Transverse colon (tissue), 4 donors: Measurements from ENCODE around the gene HSD17B7. TPM values are rescaled to one million over a fixed set of nuclear protein-coding genes. Genes with fewer than 3 reads are reported as not detected.

Experiments used
- DNase-seq: peaks from one replicate; pipeline ENCODE4 v3.0.0-alpha.2; 2019
- H3K27ac ChIP-seq, 4 donors: fragments of 200-600 bp; sonication (generic); 2 replicates each; pipeline ENCODE4 v1.5.1; 2016 to 2018; ENCODE audit warnings: inconsistent platforms in 4 of 4
- H3K27me3 ChIP-seq: fragments of 200-600 bp; sonication (generic); 2 replicates; pipeline ENCODE4 v1.5.1; 2017; ENCODE audit warnings: inconsistent platforms
- H3K36me3 ChIP-seq, 4 donors: fragments of 200-600 bp; sonication (generic); 2 replicates each; pipeline ENCODE4 v1.5.1; 2017 to 2019; ENCODE audit warnings: inconsistent platforms in 4 of 4
- H3K4me1 ChIP-seq, 4 donors: fragments of 200-600 bp; sonication (generic); 2 replicates each; pipeline ENCODE4 v1.5.1; 2017 to 2020; ENCODE audit warnings: inconsistent platforms in 4 of 4
- H3K4me3 ChIP-seq, 4 donors: fragments of 200-600 bp; sonication (generic); 1 replicate in 1 of 4; 2 replicates in 3 of 4; pipeline versions ENCODE4 v1.5.1 to v1.6.1; 2017 to 2019; ENCODE audit warnings: inconsistent platforms in 4 of 4
- H3K9me3 ChIP-seq, 2 donors: fragments of 200-600 bp; sonication (generic); 2 replicates each; pipeline ENCODE4 v1.5.1; 2017 to 2019; ENCODE audit warnings: inconsistent platforms in 2 of 2
- CTCF ChIP-seq, 5 experiments: fragments of 200-600 bp in 3 of 5; fragments of 450-650 bp in 2 of 5; sonication (generic) in 3 of 5; IDR thresholded peaks; 1 replicate in 2 of 5; 2 replicates in 3 of 5; pipeline ENCODE4 v1.5.1; 2016 to 2017; ENCODE audit warnings: antibody characterized with exemption in 5 of 5, inconsistent platforms in 3 of 5, mild to moderate bottlenecking in 2 of 5, moderate library complexity in 1 of 5
- EP300 ChIP-seq: sonication (generic); formaldehyde crosslinking; IDR thresholded peaks from one replicate; pipeline ENCODE4 v1.6.1; 2017; ENCODE audit warnings: antibody characterized with exemption, low read depth
- POLR2A ChIP-seq: fragments of 450-650 bp; IDR thresholded peaks from one replicate; pipeline ENCODE4 v1.6.1; 2016; ENCODE audit warnings: antibody characterized with exemption, mild to moderate bottlenecking, moderate library complexity
- POLR2AphosphoS5 ChIP-seq, 3 donors: sonication (generic); formaldehyde crosslinking; IDR thresholded peaks; one replicate each; pipeline ENCODE4 v1.6.1; 2016; ENCODE audit warnings: antibody characterized with exemption in 3 of 3
- WGBS, 2 donors: methylation state at CpG; one replicate each; pipeline ENCODE4 v1.1.5; 2018; ENCODE audit warnings: low coverage in 1 of 2; 5-methylcytosine and 5-hydroxymethylcytosine counted together
- in situ Hi-C, 4 donors: fragments of 200-750 bp; cut with MboI; loops; one replicate each; pipeline versions ENCODE4 v1.15.0 to v1.15.1; 2017; ENCODE audit warnings: low sequenced_read_pairs in 3 of 4, low pct_ligation_motif_present in 1 of 4, low pct_unique_long_range_greater_than_20kb in 1 of 4
- intact Hi-C: fragments of 100-400 bp; cut with DNase I; formaldehyde crosslinking; loops from one replicate; pipeline ENCODE4 v1.15.1; 2023; ENCODE audit warnings: low total_unique reads
- total RNA-seq, 4 donors: library from RNA; depleted of rRNA; stranded (reverse); fragments of >200 nt; gene quantifications; one replicate each; pipeline ENCODE4 v1.1.0, GENCODE V29; 2016

HSD17B7 gene
- total RNA-seq, 4 donors from 2014 or later: 13.1 to 129 (median 17.5) TPM

- 75 to 76% methylated on average over 3 to 4 of the region's 4 CpGs for WGBS, 2 donors
- H3K9me3 ChIP-seq: no peaks in the 10 kb centered on the region
- no peak for DNase-seq
- H3K4me1 ChIP-seq: no peaks in the 10 kb centered on the region
- no peak overlapping the region for H3K27ac ChIP-seq
- no peak for TF ChIP-seq CTCF (IDR thresholded peaks at IDR 0.05)
- TF ChIP-seq POLR2AphosphoS5 (IDR thresholded peaks at IDR 0.05): no peak
- no peak for TF ChIP-seq POLR2A
- no peak for TF ChIP-seq EP300
- no peak overlapping the region for H3K4me3 ChIP-seq
- intact Hi-C loops: no loop called here
- no peaks in the 10 kb centered on the region for H3K36me3 ChIP-seq
- in situ Hi-C loops: loop anchor here (10.0 to 25.0 kb wide), 4 partner anchors 319 to 457 kb away; partner anchors contain the start of gene NUF2 (in 2 of the 4)
- no peaks in the 10 kb centered on the region for H3K27me3 ChIP-seq
Measured at GRCh38 chr1:162855461-162856150, 65.1 kb downstream of the HSD17B7 start.

- Histone ChIP-seq H3K27ac (no peak overlapping the region), H3K36me3 (no peaks in the 10 kb centered on the region), H3K27me3 (no peaks in the 10 kb centered on the region), H3K9me3 (no peaks in the 10 kb centered on the region), H3K4me1 (no peaks in the 10 kb centered on the region), H3K4me3 (no peak overlapping the region)
- TF ChIP-seq POLR2A (no peak), POLR2AphosphoS5 (IDR thresholded peaks at IDR 0.05) (no peak), EP300 (no peak), CTCF (IDR thresholded peaks at IDR 0.05) (no peak)
- intact Hi-C loops: no loop called here
- no peak for DNase-seq
- in situ Hi-C loops: loop anchor here (10.0 to 25.0 kb wide), 4 partner anchors 319 to 456 kb away; partner anchors contain the start of gene NUF2 (in 2 of the 4)
- 50 to 76% methylated on average over 2 of the region's 2 CpGs for WGBS, 2 donors
Measured at GRCh38 chr1:162856260-162856659, 65.8 kb downstream of the HSD17B7 start.

- in situ Hi-C loops (loop anchor here (10.0 to 25.0 kb wide), 4 partner anchors 317 to 454 kb away; partner anchors contain the start of gene NUF2 (in 2 of the 4)), intact Hi-C loops (no loop called here)
- H3K4me1 ChIP-seq: no peaks in the 10 kb centered on the region
- H3K27ac ChIP-seq: no peak overlapping the region
- H3K9me3 ChIP-seq: no peaks in the 10 kb centered on the region
- H3K4me3 ChIP-seq: no peak overlapping the region
- H3K27me3 ChIP-seq: no peaks in the 10 kb centered on the region
- TF ChIP-seq POLR2AphosphoS5 (IDR thresholded peaks at IDR 0.05) (no peak), EP300 (no peak), CTCF (IDR thresholded peaks at IDR 0.05) (no peak)
- H3K36me3 ChIP-seq: no peaks in the 10 kb centered on the region
- DNase-seq: no peak
Measured at GRCh38 chr1:162857850-162858249, 67.3 kb downstream of the HSD17B7 start.

- no peaks in the 10 kb centered on the region for H3K36me3 ChIP-seq
- no peak overlapping the region for H3K27ac ChIP-seq
- TF ChIP-seq EP300 (no peak), POLR2A (no peak), POLR2AphosphoS5 (IDR thresholded peaks at IDR 0.05) (no peak), CTCF (IDR thresholded peaks at IDR 0.05) (no peak)
- H3K27me3 ChIP-seq: no peaks in the 10 kb centered on the region
- intact Hi-C loops: no loop called here
- DNase-seq: no peak
- H3K4me3 ChIP-seq: no peak overlapping the region
- 83% methylated on average over 1 of the region's 1 CpG; no CpG with 5 or more reads in 1 of the 2 donors for WGBS, 2 donors
- in situ Hi-C loops: loop anchor here (10.0 to 25.0 kb wide), 4 partner anchors 316 to 453 kb away; partner anchors contain the start of gene NUF2 (in 2 of the 4)
- H3K9me3 ChIP-seq: no peaks in the 10 kb centered on the region
- no peaks in the 10 kb centered on the region for H3K4me1 ChIP-seq
Measured at GRCh38 chr1:162859191-162859590, 68.7 kb downstream of the HSD17B7 start.
